Measurements from ENCODE around the gene LCN6.
"Not testable (repeated sequence)": the region's sequence is repeated elsewhere in the genome, so short reads cannot be mapped to it uniquely, and the experiment has no call there.

LCN6 gene

GRCh38 chr9:136748201-136748600 is at the start of gene LCN6:
Gene LCN6, minus strand, starts transcription at chr9:136748525. Its CDS starts 42 bp downstream, at chr9:136748483.
- Histone ChIP-seq H3K4me1 (ENCODE audit: insufficient read depth, insufficient read length) (peaks cover 9% of the 10 kb centered on the region), H3K27me3 (ENCODE audit: insufficient read depth, insufficient read length) (no peaks in the 10 kb centered on the region), H3K9ac (ENCODE audit: insufficient read length, low read depth) (peak within 1 kb of the TSS; percentile 25), H3K36me3 (ENCODE audit: insufficient read depth, insufficient read length, low read length) (no peaks in the 10 kb centered on the region), H3K9me3 (ENCODE audit: insufficient read depth, low read length) (peaks cover 15% of the 10 kb centered on the region), H3K4me3 (ENCODE audit: insufficient read length, low read depth) (no peak within 1 kb of the TSS)
- no peak for DNase-seq (ENCODE audit: low read depth, low spot score)
- TF ChIP-seq YY1 (IDR thresholded peaks at IDR 0.05; ENCODE audit: insufficient read depth, insufficient read length) (no peak), SUZ12 (IDR thresholded peaks at IDR 0.05; ENCODE audit: extremely low read depth, insufficient read depth, insufficient read length) (no peak), ZNF274 (IDR thresholded peaks at IDR 0.05; ENCODE audit: low read depth, low read length) (no peak)

GRCh38 chr9:136796775-136797347 is 48.5 kb upstream of the LCN6 start:
- not testable (repeated sequence) for H3K9me3 ChIP-seq (ENCODE audit: insufficient read depth, low read length); H3K9ac ChIP-seq (ENCODE audit: insufficient read length, low read depth); DNase-seq (ENCODE audit: low read depth, low spot score); H3K4me3 ChIP-seq (ENCODE audit: insufficient read length, low read depth)
- peaks cover 29% of the 10 kb centered on the region for H3K4me1 ChIP-seq (ENCODE audit: insufficient read depth, insufficient read length)
- peaks cover 16% of the 10 kb centered on the region for H3K27me3 ChIP-seq (ENCODE audit: insufficient read depth, insufficient read length)
- peaks cover 26% of the 10 kb centered on the region for H3K36me3 ChIP-seq (ENCODE audit: insufficient read depth, insufficient read length, low read length)

- no peak within 1 kb of the TSS for H3K4me3 ChIP-seq (ENCODE audit: insufficient read length, low read depth)
- H3K27me3 ChIP-seq (ENCODE audit: insufficient read depth, insufficient read length) = peaks cover 16% of the 10 kb centered on the region
- peaks cover 26% of the 10 kb centered on the region for H3K36me3 ChIP-seq (ENCODE audit: insufficient read depth, insufficient read length, low read length)
- no peak for DNase-seq (ENCODE audit: low read depth, low spot score)
- H3K9ac ChIP-seq (ENCODE audit: insufficient read length, low read depth) = peak within 1 kb of the TSS; percentile 12
- peaks cover 29% of the 10 kb centered on the region for H3K4me1 ChIP-seq (ENCODE audit: insufficient read depth, insufficient read length)
- no peaks in the 10 kb centered on the region for H3K9me3 ChIP-seq (ENCODE audit: insufficient read depth, low read length)
- no peak for TF ChIP-seq SUZ12 (IDR thresholded peaks at IDR 0.05; ENCODE audit: extremely low read depth, insufficient read depth, insufficient read length)
- TF ChIP-seq ZNF274 (IDR thresholded peaks at IDR 0.05; ENCODE audit: low read depth, low read length) = no peak
- no peak for TF ChIP-seq YY1 (IDR thresholded peaks at IDR 0.05; ENCODE audit: insufficient read depth, insufficient read length)
Measured at GRCh38 chr9:136796238-136796774, 48.0 kb upstream of the LCN6 start, which contains the start of gene CCDC183. Gene CCDC183, plus strand, starts transcription at chr9:136796338. Its CDS starts 60 bp downstream, at chr9:136796398.

- no peak for TF ChIP-seq ZNF274 (IDR thresholded peaks at IDR 0.05; ENCODE audit: low read depth, low read length)
- no peak for TF ChIP-seq YY1 (IDR thresholded peaks at IDR 0.05; ENCODE audit: insufficient read depth, insufficient read length)
- no peak for TF ChIP-seq SUZ12 (IDR thresholded peaks at IDR 0.05; ENCODE audit: extremely low read depth, insufficient read depth, insufficient read length)
- H3K36me3 ChIP-seq (ENCODE audit: insufficient read depth, insufficient read length, low read length) = peaks cover 26% of the 10 kb centered on the region
- H3K9ac ChIP-seq (ENCODE audit: insufficient read length, low read depth) = no peak overlapping the region
- no peaks in the 10 kb centered on the region for H3K9me3 ChIP-seq (ENCODE audit: insufficient read depth, low read length)
- no peak for DNase-seq (ENCODE audit: low read depth, low spot score)
- peaks cover 16% of the 10 kb centered on the region for H3K27me3 ChIP-seq (ENCODE audit: insufficient read depth, insufficient read length)
- H3K4me3 ChIP-seq (ENCODE audit: insufficient read length, low read depth) = no peak overlapping the region
- peaks cover 29% of the 10 kb centered on the region for H3K4me1 ChIP-seq (ENCODE audit: insufficient read depth, insufficient read length)
Measured at GRCh38 chr9:136795000-136795348, 46.6 kb upstream of the LCN6 start.

- Histone ChIP-seq H3K4me1 (ENCODE audit: insufficient read depth, insufficient read length) (peaks cover 27% of the 10 kb centered on the region), H3K27me3 (ENCODE audit: insufficient read depth, insufficient read length) (peaks cover 11% of the 10 kb centered on the region), H3K4me3 (ENCODE audit: insufficient read length, low read depth) (no peak overlapping the region), H3K9me3 (ENCODE audit: insufficient read depth, low read length) (no peaks in the 10 kb centered on the region), H3K36me3 (ENCODE audit: insufficient read depth, insufficient read length, low read length) (peaks cover 26% of the 10 kb centered on the region), H3K9ac (ENCODE audit: insufficient read length, low read depth) (no peak overlapping the region)
- DNase-seq (ENCODE audit: low read depth, low spot score) = no peak
- TF ChIP-seq YY1 (IDR thresholded peaks at IDR 0.05; ENCODE audit: insufficient read depth, insufficient read length) = no peak
- TF ChIP-seq ZNF274 (IDR thresholded peaks at IDR 0.05; ENCODE audit: low read depth, low read length) = no peak
- TF ChIP-seq SUZ12 (IDR thresholded peaks at IDR 0.05; ENCODE audit: extremely low read depth, insufficient read depth, insufficient read length) = no peak
Measured at GRCh38 chr9:136794281-136794999, 46.1 kb upstream of the LCN6 start.

- Histone ChIP-seq H3K27me3 (ENCODE audit: insufficient read depth, insufficient read length) (no peaks in the 10 kb centered on the region), H3K4me1 (ENCODE audit: insufficient read depth, insufficient read length) (peaks cover 17% of the 10 kb centered on the region), H3K36me3 (ENCODE audit: insufficient read depth, insufficient read length, low read length) (peaks cover 26% of the 10 kb centered on the region), H3K4me3 (ENCODE audit: insufficient read length, low read depth) (no peak overlapping the region), H3K9me3 (ENCODE audit: insufficient read depth, low read length) (no peaks in the 10 kb centered on the region), H3K9ac (ENCODE audit: insufficient read length, low read depth) (no peak overlapping the region)
- no peak for DNase-seq (ENCODE audit: low read depth, low spot score)
- TF ChIP-seq ZNF274 (IDR thresholded peaks at IDR 0.05; ENCODE audit: low read depth, low read length) (no peak), YY1 (IDR thresholded peaks at IDR 0.05; ENCODE audit: insufficient read depth, insufficient read length) (no peak), SUZ12 (IDR thresholded peaks at IDR 0.05; ENCODE audit: extremely low read depth, insufficient read depth, insufficient read length) (no peak)
Measured at GRCh38 chr9:136793086-136793946, 45.0 kb upstream of the LCN6 start.

All from NT2/D1 (cell line).